HepG2 (cell line): Measurements from ENCODE around the gene SLC2A4. TPM values are rescaled to one million over a fixed set of nuclear protein-coding genes. Genes with fewer than 3 reads are reported as not detected.

Experiments used
- ATF1 ChIP-seq: IDR thresholded peaks from 2 replicates; pipeline ENCODE4 v1.6.1; 2016; ENCODE audit warnings: mild to moderate bottlenecking, control low read depth
- ATF4 ChIP-seq, 2 experiments: fragments of 450-650 bp in 1 of 2; sonication (generic) in 1 of 2; formaldehyde crosslinking; IDR thresholded peaks; 2 replicates each; pipeline versions ENCODE4 v1.5.0 to v1.8.0; 2020 to 2022; ENCODE audit warnings: mild to moderate bottlenecking in 1 of 2, missing genetic modification reagents in 1 of 2
- BHLHE40 ChIP-seq: IDR thresholded peaks from 2 replicates; pipeline ENCODE4 v1.6.1; 2011; ENCODE audit warnings: low read length, improper control_type of control experiment
- CHD4 ChIP-seq: fragments of 200-600 bp; sonication (generic); IDR thresholded peaks from 2 replicates; pipeline ENCODE4 v1.7.0; 2017; ENCODE audit warnings: mild to moderate bottlenecking, low read length, borderline replicate concordance
- CREB1 ChIP-seq, 2 experiments: fragments of 450-650 bp in 1 of 2; IDR thresholded peaks; 2 replicates each; pipeline ENCODE4 v1.6.1; 2016 to 2017; ENCODE audit warnings: control low read depth in 1 of 2, mild to moderate bottlenecking in 1 of 2, missing compliant biosample characterization in 1 of 2, missing genetic modification characterization in 1 of 2
- FOXA1 ChIP-seq, 2 experiments: fragments of 450-650 bp in 1 of 2; sonication (generic) in 1 of 2; formaldehyde crosslinking in 1 of 2; IDR thresholded peaks; 2 replicates each; pipeline versions ENCODE4 v1.4.0 to v1.6.1; 2016 to 2020; ENCODE audit warnings: missing genetic modification reagents in 1 of 2
- GABPB1 ChIP-seq: IDR thresholded peaks from 2 replicates; pipeline ENCODE4 v1.6.1; 2016; ENCODE audit warnings: mild to moderate bottlenecking, missing genetic modification reagents, moderate library complexity, missing compliant biosample characterization
- HIVEP1 ChIP-seq: sonication (generic); formaldehyde crosslinking; IDR thresholded peaks from 2 replicates; pipeline ENCODE4 v1.4.0; 2020; ENCODE audit warnings: mild to moderate bottlenecking, missing genetic modification reagents
- HOXA3 ChIP-seq: sonication (generic); formaldehyde crosslinking; IDR thresholded peaks from 2 replicates; pipeline ENCODE4 v1.5.0; 2020; ENCODE audit warnings: missing genetic modification reagents
- HOXA9 ChIP-seq: sonication (generic); formaldehyde crosslinking; IDR thresholded peaks from 2 replicates; pipeline ENCODE4 v1.8.1; 2022; ENCODE audit warnings: missing genetic modification reagents, mild to moderate bottlenecking, moderate library complexity, borderline replicate concordance
- KLF12 ChIP-seq: sonication (generic); formaldehyde crosslinking; IDR thresholded peaks from 2 replicates; pipeline ENCODE4 v1.4.0; 2020; ENCODE audit warnings: missing genetic modification reagents, borderline replicate concordance
- MBD4 ChIP-seq: IDR thresholded peaks from 2 replicates; pipeline ENCODE4 v1.6.1; 2012; ENCODE audit warnings: low read length, inconsistent platforms, borderline replicate concordance
- MED8 ChIP-seq: sonication (generic); formaldehyde crosslinking; IDR thresholded peaks from 2 replicates; pipeline ENCODE4 v1.8.1; 2023; ENCODE audit warnings: mild to moderate bottlenecking, missing genetic modification reagents; ENCODE audit not compliant: insufficient replicate concordance
- MYC ChIP-seq: sonication (generic); formaldehyde crosslinking; IDR thresholded peaks from 2 replicates; pipeline ENCODE4 v1.9.0; 2021; ENCODE audit warnings: missing genetic modification reagents, borderline replicate concordance
- NFATC3 ChIP-seq: sonication (generic); formaldehyde crosslinking; IDR thresholded peaks from 2 replicates; pipeline ENCODE4 v1.5.1; 2020; ENCODE audit warnings: mild to moderate bottlenecking, missing genetic modification reagents
- NKX3-1 ChIP-seq: sonication (generic); formaldehyde crosslinking; IDR thresholded peaks from 2 replicates; pipeline ENCODE4 v1.5.0; 2020; ENCODE audit warnings: missing genetic modification reagents
- ONECUT2 ChIP-seq: sonication (generic); formaldehyde crosslinking; IDR thresholded peaks from 2 replicates; pipeline ENCODE4 v1.4.0; 2020; ENCODE audit warnings: missing genetic modification reagents
- PHF21A ChIP-seq: sonication (generic); formaldehyde crosslinking; IDR thresholded peaks from 2 replicates; pipeline ENCODE4 v1.5.0; 2020; ENCODE audit warnings: mild to moderate bottlenecking, missing genetic modification reagents
- PITX1 ChIP-seq: sonication (generic); formaldehyde crosslinking; IDR thresholded peaks from 2 replicates; pipeline ENCODE4 v1.5.1; 2020; ENCODE audit warnings: mild to moderate bottlenecking, missing genetic modification reagents
- SALL1 ChIP-seq: sonication (generic); formaldehyde crosslinking; IDR thresholded peaks from 2 replicates; pipeline ENCODE4 v1.8.0; 2022; ENCODE audit warnings: mild to moderate bottlenecking, missing genetic modification reagents
- SIX1 ChIP-seq: sonication (generic); formaldehyde crosslinking; IDR thresholded peaks from 2 replicates; pipeline ENCODE4 v1.4.0; 2020; ENCODE audit warnings: missing genetic modification reagents, borderline replicate concordance
- SP5 ChIP-seq: IDR thresholded peaks from 2 replicates; pipeline ENCODE4 v1.6.1; 2016; ENCODE audit warnings: low read depth, borderline replicate concordance
- SRSF1 ChIP-seq: fragments of 200-400 bp; formaldehyde crosslinking; optimal IDR thresholded peaks from 2 replicates; pipeline ENCODE3; 2017; ENCODE audit warnings: mild to moderate bottlenecking, low read depth, low read length, moderate library complexity
- TCF7 ChIP-seq: sonication (generic); IDR thresholded peaks from 2 replicates; pipeline ENCODE4 v1.6.1; 2016; ENCODE audit warnings: antibody characterized with exemption, low read depth
- ZNF274 ChIP-seq: sonication (generic); formaldehyde crosslinking; IDR thresholded peaks from 2 replicates; pipeline ENCODE4 v1.5.1; 2020; ENCODE audit warnings: mild to moderate bottlenecking, missing genetic modification reagents
- ZNF282 ChIP-seq: fragments of 450-650 bp; IDR thresholded peaks from 2 replicates; pipeline ENCODE4 v1.6.1; 2018; ENCODE audit not compliant: partially characterized antibody
- ZNF30 ChIP-seq: sonication (generic); formaldehyde crosslinking; IDR thresholded peaks from 2 replicates; pipeline ENCODE4 v1.5.0; 2020; ENCODE audit warnings: mild to moderate bottlenecking, missing genetic modification reagents
- ZNF329 ChIP-seq: sonication (generic); formaldehyde crosslinking; IDR thresholded peaks from 2 replicates; pipeline ENCODE4 v1.9.0; 2021; ENCODE audit warnings: low read depth, mild to moderate bottlenecking, missing genetic modification reagents
- ZNF564 ChIP-seq: sonication (generic); formaldehyde crosslinking; IDR thresholded peaks from 2 replicates; pipeline ENCODE4 v1.8.1; 2023; ENCODE audit warnings: mild to moderate bottlenecking, missing genetic modification reagents
- ZNF782 ChIP-seq: sonication (generic); formaldehyde crosslinking; IDR thresholded peaks from 2 replicates; pipeline ENCODE4 v1.4.0; 2020; ENCODE audit warnings: missing genetic modification reagents, mild to moderate bottlenecking, borderline replicate concordance
- ZSCAN21 ChIP-seq: sonication (generic); formaldehyde crosslinking; IDR thresholded peaks from 2 replicates; pipeline ENCODE4 v1.8.0; 2022; ENCODE audit warnings: mild to moderate bottlenecking, missing genetic modification reagents, moderate library complexity, borderline replicate concordance
- polyA plus RNA-seq, 8 experiments: library from polyadenylated mRNA; depleted of rRNA in 3 of 8; stranded (reverse) in 7 of 8; unstranded in 1 of 8; fragments of >200 nt; fragmentation: Illumina TruSeq in 4 of 8; extraction: Trizol in 4 of 8; gene quantifications; 2 replicates each; pipeline versions ENCODE4 v1.2.1 to v1.2.3, GENCODE V29; 2011 to 2016; ENCODE audit warnings: low read depth in 4 of 8, missing spikeins in 1 of 8, mixed read lengths in 1 of 8; ENCODE audit not compliant: insufficient read depth in 1 of 8
- total RNA-seq, 5 experiments: library from RNA; depleted of rRNA; stranded (reverse); fragments of >200 nt; fragmentation: Illumina TruSeq; extraction: Trizol; gene quantifications; 2 replicates each; pipeline ENCODE4 v1.2.3, GENCODE V29; 2016; ENCODE audit warnings: low read depth in 1 of 5

The SLC2A4 gene
- total and polyA plus RNA-seq, 2 of the 13 experiments (the other 11 are each of a cell fraction or from before 2014, with no cell fraction given) = 4.9 to 5.8 TPM

- TF ChIP-seq ATF1 (no peak), HOXA3 (CRISPR knock-in tag) (0 out of 2 replicates have a peak, but pooled peaks have one; percentile 45), MED8 (peak; percentile 39), ZNF274 (peak; percentile 73; the same call in 1 of the 2 replicates), CHD4 (no peak), GABPB1 (CRISPR knock-in tag) (peak; percentile 80), TCF7 (peak; percentile 24; the same call in 1 of the 2 replicates), NKX3-1 (CRISPR knock-in tag) (no peak), SALL1 (CRISPR knock-in tag) (peak; percentile 65), HIVEP1 (peak; percentile 35; the same call in 1 of the 2 replicates), NFATC3 (CRISPR knock-in tag) (no peak), ONECUT2 (CRISPR knock-in tag) (no peak), PHF21A (CRISPR knock-in tag) (peak; percentile 58; the same call in 1 of the 2 replicates), FOXA1 (IDR thresholded peaks at IDR 0.05) (no peak), FOXA1 (CRISPR knock-in tag; IDR thresholded peaks at IDR 0.05) (no peak), ATF4 (CRISPR knock-in tag; IDR thresholded peaks at IDR 0.05) (peak in 1 of 2 experiments; percentile 16; a peak in 1 of 4 replicates), HOXA9 (CRISPR knock-in tag) (peak; percentile 35; the same call in 1 of the 2 replicates), ZNF564 (CRISPR knock-in tag) (peak; percentile 44; the same call in 1 of the 2 replicates), ZNF30 (no peak), ZNF329 (peak; percentile 25; the same call in 1 of the 2 replicates), MBD4 (no peak), SP5 (CRISPR knock-in tag) (peak; percentile 65; the same call in 1 of the 2 replicates), ZNF282 (no peak), SIX1 (CRISPR knock-in tag) (no peak; the same call in 1 of the 2 replicates), ZNF782 (CRISPR knock-in tag) (no peak; the same call in 1 of the 2 replicates), BHLHE40 (peak; percentile 23; the same call in 1 of the 2 replicates), CREB1 (IDR thresholded peaks at IDR 0.05) (no peak), CREB1 (CRISPR knock-in tag; IDR thresholded peaks at IDR 0.05) (peak; percentile 39; the same call in 1 of the 2 replicates), SRSF1 (peak; percentile 98), KLF12 (CRISPR knock-in tag) (no peak), MYC (peak; percentile 39; the same call in 1 of the 2 replicates), PITX1 (CRISPR knock-in tag) (no peak; the same call in 1 of the 2 replicates), ZSCAN21 (CRISPR knock-in tag) (0 out of 2 replicates have a peak, but pooled peaks have one; percentile 49)
Measured at GRCh38 chr17:7241783-7242716, 39.5 kb upstream of the SLC2A4 start, which contains the start of gene GABARAP (continued).
